ENCODE measurements around the gene RTP5. TPM values are rescaled to one million over a fixed set of nuclear protein-coding genes. Genes with fewer than 3 reads are reported as not detected.

The RTP5 gene
- total and polyA plus RNA-seq, 2 donors (not counting 1 experiment from before 2014, with no cell fraction given): not detected

DNA sequence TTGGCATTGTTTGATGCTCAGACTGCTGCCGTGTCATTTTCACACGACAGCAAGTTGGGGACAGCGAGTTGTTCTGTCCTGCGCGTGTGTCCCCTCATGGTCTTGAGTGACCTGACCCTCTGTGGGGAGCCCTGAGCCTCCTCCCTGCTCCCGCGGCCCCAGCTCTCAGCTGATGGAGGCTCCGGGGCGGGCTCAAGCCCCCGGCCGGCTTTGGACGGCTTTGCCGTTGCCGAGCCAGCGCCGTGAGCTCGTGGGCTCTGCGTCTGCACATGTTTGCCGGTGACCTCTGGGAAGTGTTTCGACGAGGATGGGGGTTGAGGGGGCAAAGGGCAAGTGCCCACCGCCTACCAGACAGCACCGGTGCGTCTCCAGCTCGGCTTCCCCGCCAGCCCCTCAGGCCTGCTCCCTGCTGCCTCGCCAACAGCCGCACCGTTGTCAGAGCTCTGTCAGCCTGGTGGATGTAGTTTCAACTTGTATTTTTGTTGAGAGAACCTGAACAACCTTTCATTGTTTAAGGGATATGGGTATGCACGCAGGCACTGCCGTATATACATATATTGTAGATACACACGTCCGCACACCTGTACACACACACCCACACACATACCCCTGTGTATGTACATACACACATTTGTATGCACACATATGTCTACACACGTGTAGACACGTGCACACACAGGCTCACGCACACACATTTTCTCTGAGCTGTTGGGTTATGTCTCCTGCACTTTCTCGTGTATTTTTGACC, 24.5 kb upstream of the RTP5 start:
- Mint-ChIP-seq H3K27ac (peak overlapping the region; percentile 15), H3K27me3 (no peaks in the 10 kb centered on the region), H3K4me1 (peaks cover 31% of the 10 kb centered on the region), H3K4me3 (peak overlapping the region; percentile 84), H3K9me3 (ENCODE audit: insufficient read depth) (no peaks in the 10 kb centered on the region)
- 95% methylated on average over 37 of the region's 37 CpGs for WGBS (ENCODE audit: insufficient coverage)
- peak overlapping the region; percentile 53 for H3K9ac ChIP-seq (ENCODE audit: low read length)
- H3K4me3 ChIP-seq (ENCODE audit: control extremely low read depth in 1 of 5, extremely low read depth in 1 of 5, insufficient read depth in 1 of 5, low read depth in 2 of 5, low read length in 4 of 5): no peak overlapping the region
- H3K36me3 ChIP-seq (replicated peaks in 1 of 2; ENCODE audit: control extremely low read depth in 1 of 2, control insufficient read depth in 1 of 2, extremely low read depth in 1 of 2, insufficient read depth in 2 of 2, low read length in 1 of 2): no peaks in the 10 kb centered on the region
- H4K20me1 ChIP-seq (ENCODE audit: control insufficient read depth, insufficient read depth, low read length, poor library complexity, severe bottlenecking): no peaks in the 10 kb centered on the region
- DNase-seq (no peak), ATAC-seq (ENCODE audit: low read depth) (no peak)
- H3K79me2 ChIP-seq (ENCODE audit: control insufficient read depth, insufficient read depth, low read length): no peaks in the 10 kb centered on the region
- intact Hi-C loops (cut with micrococcal nuclease): loop anchor here (1.0 to 5.0 kb wide), 2 partner anchors 14 to 37 kb away; no protein-coding TSS in a partner anchor
- H3K4me2 ChIP-seq (replicated peaks; ENCODE audit: low read depth, low read length, poor library complexity, severe bottlenecking): peak overlapping the region; percentile 88
- no peak overlapping the region for H3K27ac ChIP-seq (ENCODE audit: low read length in 2 of 2)
- no peaks in the 10 kb centered on the region for H3K27me3 ChIP-seq (replicated peaks in 1 of 4; ENCODE audit: control extremely low read depth in 1 of 4, control insufficient read depth in 3 of 4, insufficient read depth in 4 of 4, low read length in 3 of 4)
- H3K9me3 ChIP-seq (ENCODE audit: control extremely low read depth in 1 of 3, control insufficient read depth in 2 of 3, insufficient read depth in 1 of 3, low read length in 2 of 3): peaks cover 0 to 4% (median 0%) of the 10 kb centered on the region in 3 donors
- TF ChIP-seq, protein P1, sequence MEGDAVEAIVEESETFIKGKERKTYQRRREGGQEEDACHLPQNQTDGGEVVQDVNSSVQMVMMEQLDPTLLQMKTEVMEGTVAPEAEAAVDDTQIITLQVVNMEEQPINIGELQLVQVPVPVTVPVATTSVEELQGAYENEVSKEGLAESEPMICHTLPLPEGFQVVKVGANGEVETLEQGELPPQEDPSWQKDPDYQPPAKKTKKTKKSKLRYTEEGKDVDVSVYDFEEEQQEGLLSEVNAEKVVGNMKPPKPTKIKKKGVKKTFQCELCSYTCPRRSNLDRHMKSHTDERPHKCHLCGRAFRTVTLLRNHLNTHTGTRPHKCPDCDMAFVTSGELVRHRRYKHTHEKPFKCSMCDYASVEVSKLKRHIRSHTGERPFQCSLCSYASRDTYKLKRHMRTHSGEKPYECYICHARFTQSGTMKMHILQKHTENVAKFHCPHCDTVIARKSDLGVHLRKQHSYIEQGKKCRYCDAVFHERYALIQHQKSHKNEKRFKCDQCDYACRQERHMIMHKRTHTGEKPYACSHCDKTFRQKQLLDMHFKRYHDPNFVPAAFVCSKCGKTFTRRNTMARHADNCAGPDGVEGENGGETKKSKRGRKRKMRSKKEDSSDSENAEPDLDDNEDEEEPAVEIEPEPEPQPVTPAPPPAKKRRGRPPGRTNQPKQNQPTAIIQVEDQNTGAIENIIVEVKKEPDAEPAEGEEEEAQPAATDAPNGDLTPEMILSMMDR (IDR thresholded peaks at IDR 0.05): no peak
- TF ChIP-seq EZH2 (IDR thresholded peaks at IDR 0.05; ENCODE audit: borderline replicate concordance, insufficient read depth, low read depth, low read length, poor library complexity, severe bottlenecking): no peak
- ChIA-PET POLR2A (interaction anchor here (0.8 kb wide), 1 partner anchor 13 kb away, joined by 8 read pairs; the partner anchor contains the start of gene PDCD1), CTCF (interaction anchor here (1.4 to 1.7 kb wide), 2 partner anchors 8 to 33 kb away, joined by 4 read pairs; no protein-coding TSS in a partner anchor)
- no peak overlapping the region for H2AFZ ChIP-seq (ENCODE audit: insufficient read depth, low read depth, low read length, poor library complexity, severe bottlenecking)
- peaks cover 18 to 26% of the 10 kb centered on the region in 2 donors for H3K4me1 ChIP-seq (ENCODE audit: control insufficient read depth in 2 of 2, insufficient read depth in 2 of 2, low read length in 2 of 2)

DNA sequence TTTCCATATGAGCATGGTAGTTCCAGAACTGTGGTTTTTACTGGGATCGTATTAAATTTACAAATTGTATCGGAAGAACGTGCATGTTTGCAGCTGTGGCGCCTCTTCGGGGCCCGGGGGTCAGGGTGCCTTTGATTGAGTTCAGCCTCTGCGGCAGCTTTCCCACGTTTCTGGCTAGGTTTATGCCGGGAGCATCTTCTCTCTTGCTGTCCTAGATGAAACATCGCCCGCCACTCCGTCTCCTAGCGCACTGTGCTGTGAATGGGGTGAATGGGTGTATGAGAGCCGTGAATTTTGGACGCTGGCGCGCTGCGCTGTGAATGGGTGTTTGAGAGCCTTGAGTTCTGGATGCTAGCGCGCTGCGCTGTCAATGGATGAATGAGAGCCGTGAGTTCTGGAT, 23.1 kb upstream of the RTP5 start:
- no peak overlapping the region for H2AFZ ChIP-seq (ENCODE audit: insufficient read depth, low read depth, low read length, poor library complexity, severe bottlenecking)
- no peak overlapping the region for H3K27ac ChIP-seq (ENCODE audit: low read length in 2 of 2)
- Mint-ChIP-seq H3K4me3 (peak overlapping the region; percentile 20), H3K9me3 (ENCODE audit: insufficient read depth) (no peaks in the 10 kb centered on the region), H3K27ac (peak overlapping the region; percentile 13), H3K4me1 (peaks cover 30% of the 10 kb centered on the region), H3K27me3 (no peaks in the 10 kb centered on the region)
- 97% methylated on average over 11 of the region's 22 CpGs for WGBS (ENCODE audit: insufficient coverage)
- POLR2A ChIA-PET: no interaction called here
- no peaks in the 10 kb centered on the region for H3K79me2 ChIP-seq (ENCODE audit: control insufficient read depth, insufficient read depth, low read length)
- intact Hi-C loops (cut with micrococcal nuclease): no loop called here
- CTCF ChIA-PET: no interaction called here
- H3K9ac ChIP-seq (ENCODE audit: low read length): no peak overlapping the region
- no peak overlapping the region for H3K4me3 ChIP-seq (ENCODE audit: control extremely low read depth in 1 of 5, extremely low read depth in 1 of 5, insufficient read depth in 1 of 5, low read depth in 2 of 5, low read length in 4 of 5)
- H3K4me2 ChIP-seq (replicated peaks; ENCODE audit: low read depth, low read length, poor library complexity, severe bottlenecking): no peak overlapping the region
- DNase-seq: no peak
- H3K36me3 ChIP-seq (replicated peaks in 1 of 2; ENCODE audit: control extremely low read depth in 1 of 2, control insufficient read depth in 1 of 2, extremely low read depth in 1 of 2, insufficient read depth in 2 of 2, low read length in 1 of 2): no peaks in the 10 kb centered on the region
- H3K4me1 ChIP-seq (ENCODE audit: control insufficient read depth in 2 of 2, insufficient read depth in 2 of 2, low read length in 2 of 2): peaks cover 18 to 26% of the 10 kb centered on the region in 2 donors
- ATAC-seq (ENCODE audit: low read depth): no peak
- H4K20me1 ChIP-seq (ENCODE audit: control insufficient read depth, insufficient read depth, low read length, poor library complexity, severe bottlenecking): no peaks in the 10 kb centered on the region
- H3K9me3 ChIP-seq (ENCODE audit: control extremely low read depth in 1 of 3, control insufficient read depth in 2 of 3, insufficient read depth in 1 of 3, low read length in 2 of 3): peaks cover 0 to 4% (median 0%) of the 10 kb centered on the region in 3 donors
- no peak for TF ChIP-seq EZH2 (IDR thresholded peaks at IDR 0.05; ENCODE audit: borderline replicate concordance, insufficient read depth, low read depth, low read length, poor library complexity, severe bottlenecking)
- no peaks in the 10 kb centered on the region for H3K27me3 ChIP-seq (replicated peaks in 1 of 4; ENCODE audit: control extremely low read depth in 1 of 4, control insufficient read depth in 3 of 4, insufficient read depth in 4 of 4, low read length in 3 of 4)

Measured in B cell (primary cell).